SK-N-DZ (cell line): ENCODE measurements around the gene RCOR1.
"Not testable (repeated sequence)": the region's sequence is repeated elsewhere in the genome, so short reads cannot be mapped to it uniquely, and the experiment has no call there.

Source experiments
- DNase-seq: peaks from one replicate; pipeline ENCODE4 v3.0.0-alpha.2; 2015; ENCODE audit warnings: low spot score

RCOR1 gene

DNA sequence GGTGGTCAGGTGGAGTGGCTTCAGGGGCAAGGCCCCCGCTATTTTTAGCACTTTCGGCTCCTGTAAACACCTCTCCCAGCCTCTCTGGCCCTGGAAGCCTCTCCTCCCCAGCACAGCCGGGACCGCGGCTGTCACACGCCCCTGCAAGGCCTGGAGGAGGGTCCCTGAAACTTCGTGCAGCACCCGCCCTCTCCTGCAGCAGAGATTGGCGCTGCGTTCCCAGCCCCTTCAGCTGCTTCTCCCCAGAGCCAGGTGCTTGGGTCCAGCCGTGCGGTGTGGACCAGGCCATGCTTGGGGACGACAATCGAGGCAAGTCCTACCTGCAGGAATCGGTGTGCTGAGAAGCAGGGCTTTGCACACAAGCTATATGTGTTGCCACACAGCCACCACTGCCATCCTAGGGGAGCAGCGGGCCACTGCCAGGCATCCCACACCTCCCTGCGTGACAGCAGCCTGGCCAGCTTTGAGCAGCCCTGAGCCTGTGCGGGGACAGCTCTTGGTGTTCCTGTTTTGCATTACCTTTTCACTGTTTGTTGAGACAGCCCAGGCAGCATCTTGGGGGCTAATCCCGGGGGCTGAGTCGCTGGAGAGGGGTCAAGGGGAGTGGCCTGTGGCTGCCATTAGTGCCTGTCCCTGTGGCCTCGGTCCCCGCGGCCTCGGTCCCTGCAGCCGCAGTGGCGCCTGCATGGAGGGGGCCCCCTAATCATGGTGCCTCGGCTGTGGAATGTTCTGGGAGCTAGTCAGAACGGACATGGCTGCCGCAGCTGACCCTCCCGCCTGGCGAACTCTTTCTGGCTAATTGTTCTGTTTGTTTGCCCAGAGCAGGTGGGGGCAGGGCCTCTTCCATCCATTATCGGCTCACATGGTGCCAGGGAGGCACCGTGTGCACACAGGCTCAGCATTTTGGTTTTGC lies 157.2 kb downstream of the RCOR1 start:
- peak; percentile 44 for DNase-seq

DNA sequence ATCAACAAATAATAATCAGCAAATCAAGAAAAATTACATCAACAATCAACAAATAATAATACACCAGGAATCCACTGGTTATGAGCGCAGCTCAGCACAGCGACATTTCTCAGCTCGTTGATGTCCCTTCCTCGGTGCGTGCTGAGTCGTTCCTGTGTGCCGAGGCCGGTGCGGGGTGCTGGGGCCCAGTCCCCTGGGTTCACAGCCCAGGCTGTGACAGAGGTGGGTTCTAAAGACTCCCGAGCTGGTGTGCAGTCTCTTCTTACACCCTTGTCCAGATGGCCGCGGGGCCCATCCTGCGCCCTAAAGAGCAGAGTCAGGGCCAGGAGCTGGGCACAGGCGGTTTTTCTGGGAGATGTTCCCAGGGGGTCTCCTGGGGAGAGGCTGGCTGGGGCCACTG lies 157.9 kb downstream of the RCOR1 start:
- DNase-seq = no peak

DNA sequence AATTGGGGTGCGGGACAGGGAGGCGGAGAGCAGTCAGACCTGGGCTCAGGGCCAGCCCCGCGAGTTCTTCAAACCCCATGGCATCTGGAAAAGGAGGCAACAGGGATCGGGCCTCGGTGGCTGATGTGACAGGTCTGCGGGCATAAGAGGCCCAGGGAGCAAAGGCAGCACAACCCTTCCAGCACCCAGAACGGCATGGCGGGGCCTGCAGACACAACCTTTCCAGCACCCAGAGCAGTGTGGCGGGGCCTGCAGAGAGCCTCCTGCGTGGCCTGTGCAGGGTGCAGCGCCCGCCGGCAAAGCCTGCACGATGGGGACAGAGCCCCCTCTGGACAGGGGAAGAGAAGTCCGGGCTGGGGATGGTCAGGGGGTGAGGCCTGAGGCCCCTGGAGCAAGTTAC lies 158.6 kb downstream of the RCOR1 start:
- no peak for DNase-seq

DNA sequence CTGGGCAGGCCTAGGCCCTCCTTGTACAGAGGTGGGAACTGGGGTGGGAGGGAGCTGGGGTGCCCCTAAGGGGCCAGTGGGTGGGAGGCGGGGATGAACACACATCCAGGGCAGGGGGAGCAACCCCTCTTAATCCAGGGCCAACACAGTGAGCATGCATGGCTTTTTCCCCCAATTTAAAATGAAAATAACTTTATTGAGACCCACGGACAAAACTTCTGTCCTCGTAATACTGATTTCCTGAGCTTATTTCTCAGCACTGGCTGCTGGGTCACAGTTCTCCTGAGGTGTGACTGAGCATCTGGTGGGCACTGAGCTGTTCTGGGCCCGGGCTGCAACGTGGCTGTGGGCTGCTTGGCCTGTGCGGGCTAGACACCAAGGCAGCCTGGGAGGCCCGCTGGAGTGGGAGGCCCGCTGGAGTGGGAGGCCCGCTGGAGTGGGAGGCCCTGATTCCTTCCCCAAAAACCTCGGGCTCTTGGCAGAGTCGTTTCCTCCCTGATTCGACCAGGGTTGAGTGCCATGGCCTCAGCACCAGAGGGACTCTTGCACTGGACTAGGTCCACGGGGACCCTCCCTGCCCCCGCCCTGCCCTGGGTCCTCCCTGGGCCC lies 159.9 kb downstream of the RCOR1 start:
- no peak for DNase-seq

DNA sequence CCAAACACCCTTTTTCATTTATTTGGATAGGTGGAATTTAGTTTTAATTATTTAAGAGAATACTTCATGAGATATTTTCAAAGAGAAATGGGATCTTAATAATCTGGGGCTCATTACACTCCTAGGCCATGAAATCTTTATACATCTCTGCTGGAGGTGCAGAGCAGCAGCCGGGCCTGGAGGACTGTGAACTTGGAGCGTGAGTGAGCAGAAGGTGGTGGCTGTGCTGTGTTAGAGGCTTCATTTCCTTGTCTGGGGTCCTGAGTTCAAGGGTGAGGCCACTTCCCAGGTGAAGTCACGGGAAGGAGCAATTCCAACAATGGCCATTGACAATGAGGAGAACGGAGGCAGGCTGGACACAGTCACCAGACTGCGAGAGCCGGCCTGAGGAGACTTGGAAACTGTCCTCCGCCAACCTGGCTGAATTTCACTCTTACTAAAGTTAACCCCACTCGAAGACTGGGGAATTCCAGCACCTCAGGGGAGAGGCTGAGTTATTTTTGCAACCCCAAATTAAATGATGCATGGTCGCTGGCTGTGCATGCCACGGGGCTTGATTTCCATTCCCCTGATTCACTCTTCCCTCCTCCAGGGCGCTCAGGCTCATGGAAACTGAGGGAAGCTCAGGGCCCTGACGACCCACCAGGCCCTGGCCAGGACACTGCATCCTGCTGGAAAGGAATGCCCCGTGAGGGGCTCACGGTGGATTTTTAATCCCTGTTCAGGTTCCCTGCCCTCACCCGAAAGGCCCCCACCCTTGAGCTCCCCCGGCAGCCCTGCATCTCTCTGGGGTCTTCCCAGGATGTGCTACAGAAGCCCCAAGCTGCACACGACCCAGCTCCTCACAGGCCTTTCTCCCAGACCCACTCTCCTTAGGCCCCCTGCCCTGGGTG lies 162.2 kb downstream of the RCOR1 start:
- DNase-seq = no peak

DNA sequence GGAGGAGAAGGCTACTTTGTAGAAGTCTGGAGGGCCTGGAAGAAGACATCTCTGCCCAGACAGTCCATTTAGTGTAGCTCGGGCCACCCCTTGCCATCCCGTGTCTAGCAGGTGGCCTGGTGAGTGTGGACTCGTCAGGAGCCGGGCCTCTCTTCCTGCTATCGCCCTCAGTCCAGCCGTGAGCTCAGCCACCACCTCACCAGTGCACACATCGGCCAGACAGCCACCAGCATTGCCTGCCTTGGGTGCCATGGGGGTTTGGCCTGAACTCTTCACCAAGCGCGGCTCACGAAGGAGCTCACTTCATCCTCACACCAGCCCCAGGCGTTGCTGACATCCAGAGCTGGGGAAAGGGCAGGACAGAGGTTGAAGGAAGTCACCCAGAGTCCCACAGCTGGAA lies 165.2 kb downstream of the RCOR1 start:
- no peak for DNase-seq

DNA sequence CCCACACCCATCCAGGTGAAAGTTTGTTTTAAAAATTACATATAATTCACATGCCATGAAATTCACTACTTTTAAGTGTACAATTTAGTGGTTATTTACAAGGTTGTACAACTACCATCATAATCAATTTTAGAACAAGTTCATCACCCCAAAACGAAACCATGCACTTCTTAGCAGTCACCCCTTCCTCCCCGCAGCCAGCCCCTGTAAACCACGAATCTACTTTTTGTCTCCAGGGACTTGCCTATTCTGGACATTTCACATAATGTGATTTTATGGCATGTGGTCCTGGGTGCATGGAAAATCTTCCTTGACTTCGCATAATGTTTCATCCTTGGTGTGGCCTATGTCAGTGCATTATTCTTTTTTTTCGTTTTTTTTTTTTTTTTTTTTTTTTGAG lies 165.6 kb downstream of the RCOR1 start:
- DNase-seq = no peak

DNA sequence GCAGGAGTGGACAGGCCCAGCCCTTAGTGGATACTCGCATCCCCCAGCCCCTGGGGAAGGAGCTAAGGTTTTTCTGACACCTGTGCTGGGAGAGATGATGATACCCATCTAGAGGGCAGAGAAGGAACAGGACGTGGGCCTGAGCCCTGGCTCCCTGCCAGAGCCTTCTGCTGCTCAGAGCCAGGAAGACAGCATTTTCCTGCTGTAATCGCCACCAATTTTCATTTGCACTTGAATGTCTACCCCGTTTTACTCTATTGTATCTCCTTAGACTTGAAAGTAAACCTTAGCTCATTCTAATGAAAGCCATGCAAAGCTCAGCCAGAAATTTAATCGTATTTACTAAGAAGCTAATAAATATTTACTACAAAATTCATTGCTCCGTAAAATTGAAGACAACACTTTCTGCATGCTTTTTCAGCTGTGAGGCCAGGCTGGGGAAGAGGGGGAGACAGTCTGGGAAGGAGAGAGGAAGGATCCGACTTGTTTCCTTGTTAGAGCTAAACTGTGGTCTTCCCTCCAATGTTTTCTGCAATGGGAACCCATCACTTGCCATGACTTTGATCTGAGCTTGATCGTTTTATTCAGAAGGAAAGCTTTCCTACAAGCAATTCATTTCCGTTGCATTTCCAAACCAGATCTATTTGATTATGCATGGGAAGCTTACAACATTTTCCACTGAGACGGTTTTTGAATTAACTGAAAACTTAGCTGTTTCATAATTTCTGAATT lies 167.2 kb downstream of the RCOR1 start:
- DNase-seq = no peak

DNA sequence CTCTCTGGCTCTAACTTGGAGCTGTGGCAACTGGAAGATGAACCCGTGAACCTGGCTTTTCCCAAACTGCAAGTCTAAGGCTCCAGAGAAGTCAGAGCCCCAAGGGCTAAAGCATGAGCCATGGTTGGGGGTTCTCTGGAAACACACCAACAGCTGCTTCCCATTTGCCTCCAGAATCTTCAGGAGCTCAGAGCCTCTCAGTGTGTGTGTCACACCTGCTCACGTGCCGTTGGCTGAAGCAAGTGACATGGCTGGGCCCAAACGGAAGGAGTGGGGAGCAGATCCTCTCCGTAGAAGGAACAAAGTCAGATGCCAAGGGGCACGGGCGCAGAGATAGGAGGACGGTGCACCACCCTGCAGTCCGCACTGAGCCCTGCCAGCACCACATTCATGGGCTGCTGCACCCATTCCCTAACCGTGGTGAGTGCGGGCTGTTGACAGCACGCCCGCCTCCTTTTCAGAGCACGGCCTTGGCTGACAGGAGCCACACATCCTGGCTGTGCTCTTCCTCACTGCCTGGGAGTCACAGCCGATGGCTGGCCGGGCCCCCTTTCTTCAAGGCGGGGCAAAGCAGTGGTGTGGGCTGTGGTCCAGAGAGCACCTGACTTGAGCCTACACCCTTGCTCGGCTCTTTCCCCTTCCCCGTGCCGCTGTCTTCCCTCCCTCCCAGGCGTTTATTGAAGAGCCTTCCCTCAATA lies 168.2 kb downstream of the RCOR1 start:
- no peak for DNase-seq

DNA sequence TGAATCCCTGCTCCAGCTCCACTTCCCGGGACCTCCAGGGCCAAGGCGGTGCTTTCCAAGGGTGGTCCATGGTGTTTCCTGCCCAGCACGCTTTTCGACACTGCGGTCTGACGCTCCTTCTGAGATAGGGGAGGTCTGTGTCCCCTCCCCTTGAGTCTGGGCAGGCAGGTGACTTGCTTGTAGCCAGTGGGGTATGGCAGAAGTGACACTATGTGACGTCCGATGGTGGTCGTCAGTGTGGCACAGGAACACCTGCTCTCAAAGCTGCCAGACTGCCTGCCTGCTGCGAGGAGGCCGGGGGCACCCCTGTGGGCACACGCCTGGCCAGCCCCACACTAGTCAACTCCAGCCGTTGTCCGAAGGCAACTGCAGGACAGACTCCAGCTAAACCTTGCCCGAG lies 168.8 kb downstream of the RCOR1 start:
- no peak for DNase-seq

DNA sequence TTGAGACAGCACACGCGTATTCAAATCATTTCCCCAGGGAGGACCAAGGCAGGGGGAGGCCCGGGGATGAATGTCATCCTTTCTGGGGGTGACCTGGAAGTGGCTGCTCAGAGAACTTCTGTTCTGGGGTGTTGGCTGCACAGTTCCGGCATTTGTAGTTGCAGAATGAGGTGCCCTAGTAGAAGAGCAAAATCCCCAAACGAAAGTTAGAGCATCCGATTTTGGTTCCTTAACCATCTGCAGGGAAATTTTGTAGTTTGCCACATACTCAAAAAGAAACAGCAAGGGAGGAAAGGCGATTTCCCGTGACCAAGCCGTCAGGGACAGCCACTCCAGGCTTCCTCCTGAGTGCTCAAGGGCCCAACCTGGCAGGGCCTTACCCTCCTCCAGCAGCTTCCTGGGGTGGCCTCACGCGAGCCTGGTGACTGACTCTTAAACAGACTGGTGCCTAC lies 171.8 kb downstream of the RCOR1 start:
- no peak for DNase-seq

DNA sequence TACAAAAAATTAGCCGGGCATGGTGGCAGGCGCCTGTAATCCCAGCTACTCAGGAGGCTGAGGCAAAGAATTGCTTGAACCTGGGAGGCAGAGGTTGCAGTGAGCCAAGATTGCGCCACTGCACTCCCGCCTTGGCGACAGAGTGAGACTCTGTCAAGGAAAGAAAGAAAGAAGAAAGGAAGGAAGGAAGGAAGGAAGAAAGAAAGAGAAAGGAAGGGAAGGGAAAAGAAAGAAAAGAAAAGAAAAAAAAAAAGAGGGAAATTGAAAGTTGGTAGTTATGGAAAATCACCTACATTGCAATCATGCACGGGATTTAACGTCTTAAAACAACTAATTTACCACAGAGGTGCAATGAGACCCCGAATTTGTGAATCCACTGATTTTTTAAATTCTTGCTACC lies 173.3 kb downstream of the RCOR1 start:
- not testable (repeated sequence) for DNase-seq

DNA sequence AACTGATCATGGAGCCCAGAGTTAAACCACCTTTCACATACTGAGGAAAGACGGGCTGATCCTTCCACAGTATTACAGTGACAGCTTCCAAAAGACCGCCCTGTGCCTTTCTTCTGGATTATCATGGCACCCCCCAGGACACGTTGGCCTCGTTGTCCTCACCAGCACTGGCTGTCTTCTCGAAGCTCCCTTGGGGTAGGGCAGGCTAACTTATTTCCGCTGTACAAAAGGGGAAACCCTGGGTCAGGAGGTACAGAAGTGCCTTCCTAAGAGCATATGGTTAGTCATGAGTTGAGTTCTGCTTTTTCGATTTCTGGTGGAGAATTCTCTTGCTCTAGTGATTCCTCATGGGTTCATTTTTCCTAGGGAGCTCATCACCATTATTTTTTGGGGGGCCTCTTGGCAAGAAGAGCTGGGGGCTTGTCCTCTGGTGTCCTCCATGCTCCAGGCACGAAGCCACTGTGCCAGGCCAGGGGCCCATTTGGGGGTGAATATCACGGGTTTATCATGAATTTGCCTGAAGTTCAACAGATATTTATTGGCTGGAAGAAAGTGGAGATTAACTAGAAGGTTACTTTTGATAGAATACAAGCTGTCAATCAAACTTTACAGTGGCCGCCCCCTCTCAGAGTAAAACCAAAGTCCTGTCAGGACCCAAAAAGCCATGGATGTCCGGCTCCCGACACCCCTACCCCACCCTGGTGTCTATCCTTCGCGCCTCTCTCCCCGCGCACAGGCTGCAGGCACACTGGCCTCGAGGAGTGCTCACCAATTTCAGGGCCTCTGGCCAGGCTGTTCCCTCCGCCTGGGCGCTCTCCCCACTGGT lies 176.0 kb downstream of the RCOR1 start:
- no peak for DNase-seq

DNA sequence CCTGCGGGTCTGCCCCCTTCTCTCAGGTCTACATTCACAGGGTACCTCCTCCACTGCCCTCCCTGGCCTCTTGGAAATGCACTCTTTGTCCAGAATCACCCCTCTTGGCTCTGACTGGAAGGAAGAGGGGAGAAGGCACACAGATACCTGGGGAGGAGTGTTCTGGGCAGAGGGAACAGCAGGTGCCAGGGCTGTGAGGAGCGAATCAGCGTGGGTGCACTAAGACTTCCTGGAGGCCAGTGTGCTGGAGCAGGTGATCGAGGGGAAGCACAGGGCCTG lies 176.5 kb downstream of the RCOR1 start:
- no peak for DNase-seq

DNA sequence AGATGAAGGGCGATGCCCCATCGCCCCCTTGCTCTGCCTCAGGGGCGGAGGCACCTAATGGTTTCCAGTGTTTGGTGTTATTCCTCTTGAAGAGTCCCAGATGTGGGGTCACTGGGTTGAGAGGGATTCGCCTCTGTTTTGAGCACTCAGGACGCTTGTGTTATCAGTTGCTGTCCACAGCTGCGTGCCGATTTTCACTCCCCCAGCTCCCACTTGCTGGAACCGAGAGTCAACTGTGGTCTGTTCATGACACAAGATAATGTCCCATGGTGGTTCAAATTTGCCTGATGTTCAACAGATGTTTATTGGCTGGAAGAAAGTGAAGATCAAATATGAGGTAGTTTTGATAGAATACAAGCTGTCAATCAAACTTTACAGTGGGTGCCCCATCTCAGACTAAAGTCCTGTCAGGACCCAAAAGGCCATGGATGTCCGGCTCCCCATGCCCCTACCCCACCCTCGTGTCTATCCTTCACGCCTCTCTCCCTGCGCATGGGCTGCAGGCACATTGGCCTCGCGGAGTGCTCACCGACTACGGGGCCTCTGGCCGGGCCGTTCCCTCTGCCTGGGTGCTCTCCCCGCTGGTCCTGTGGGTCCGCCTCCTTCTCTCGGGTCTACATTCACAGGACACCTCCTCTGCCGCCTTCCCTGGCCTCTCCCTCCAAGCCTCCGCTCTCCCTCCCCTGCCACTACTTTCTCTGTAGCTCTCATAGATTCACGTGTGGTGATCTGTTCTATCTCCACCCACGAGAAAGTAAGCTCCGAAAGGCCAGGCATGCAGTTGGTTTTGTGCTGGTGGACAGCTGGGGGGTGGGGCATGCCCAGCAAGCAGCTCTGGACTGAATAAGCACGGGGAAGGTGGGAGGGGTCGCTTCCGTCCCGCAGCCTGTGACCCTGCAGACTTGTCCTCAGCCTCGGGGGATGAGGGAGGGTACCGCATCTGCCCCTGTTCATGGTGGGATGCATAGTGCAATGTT lies 178.0 kb downstream of the RCOR1 start:
- DNase-seq = no peak

DNA sequence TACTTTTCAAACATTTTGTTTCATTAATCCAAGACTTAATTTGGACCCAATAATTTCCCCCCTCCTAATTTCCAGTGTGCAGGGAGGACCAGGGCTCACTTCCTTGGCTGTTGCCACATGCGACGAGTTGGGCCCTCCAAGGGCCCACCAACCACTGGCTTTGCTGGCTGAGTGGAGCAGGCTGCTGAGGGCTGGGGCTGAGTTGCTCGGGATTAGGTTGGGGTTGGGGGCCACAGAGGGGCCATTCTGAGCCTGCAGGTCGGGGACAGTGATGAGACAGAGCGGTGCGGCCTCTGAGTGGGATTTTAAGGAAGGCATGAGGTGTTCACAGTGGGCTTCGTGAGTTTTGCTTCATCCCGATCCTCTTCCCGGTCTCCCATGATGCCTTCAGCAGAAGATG lies 178.7 kb downstream of the RCOR1 start:
- DNase-seq = no peak

DNA sequence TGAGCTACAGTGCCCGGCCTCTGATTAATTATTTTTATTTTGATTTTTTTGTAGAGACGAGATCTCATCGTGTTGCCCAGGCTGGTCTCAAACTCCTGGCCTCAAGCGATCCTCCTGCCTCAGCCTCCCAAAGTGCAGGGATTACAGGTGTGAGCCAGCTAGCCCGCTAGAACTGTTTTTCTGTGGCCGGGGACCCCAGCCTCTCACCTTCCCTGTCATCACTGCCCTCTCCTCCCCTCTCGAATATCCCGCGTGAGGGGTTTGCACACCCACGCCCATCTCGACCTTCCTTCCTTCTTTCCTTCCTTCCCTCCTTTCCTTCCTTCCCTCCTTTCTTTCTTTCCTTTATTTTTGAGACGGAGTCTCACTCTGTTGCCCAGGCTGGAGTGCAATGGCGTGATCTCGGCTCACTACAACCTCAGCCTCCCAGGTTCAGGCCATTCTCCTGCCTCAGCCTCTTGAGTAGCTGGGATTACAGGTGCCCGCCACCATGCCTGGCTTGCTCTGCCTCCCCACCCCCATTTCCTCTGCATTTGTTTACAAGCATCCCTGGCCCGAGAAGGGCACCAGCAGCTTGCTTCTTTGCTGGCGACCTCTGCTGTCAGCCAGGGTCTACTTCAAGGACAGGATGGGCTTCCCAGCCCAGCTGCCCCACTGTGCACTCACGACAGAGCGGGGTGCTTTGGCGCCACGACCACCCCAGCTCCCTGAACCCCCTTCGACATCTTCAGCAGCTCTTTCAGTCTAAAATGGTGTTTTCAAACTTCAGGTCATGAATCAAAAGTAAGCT lies 180.5 kb downstream of the RCOR1 start:
- DNase-seq = peak; percentile 42
